Thyroid gland (tissue), 4 donors: ENCODE data around the gene OTUD5. TPM values are rescaled to one million over a fixed set of nuclear protein-coding genes. Genes with fewer than 3 reads are reported as not detected.

ENCODE experiments used
- DNase-seq, 2 donors: peaks; one replicate each; pipeline ENCODE4 v3.0.0-alpha.2; 2019
- H3K27ac ChIP-seq, 3 donors: fragments of 200-600 bp; sonication (generic); 1 replicate in 2 of 3; 2 replicates in 1 of 3; pipeline ENCODE4 v1.5.1; 2016 to 2019; ENCODE audit warnings: mild to moderate bottlenecking in 1 of 3, moderate library complexity in 1 of 3
- H3K27me3 ChIP-seq: fragments of 200-600 bp; sonication (generic); one replicate; pipeline ENCODE4 v1.5.1; 2019
- H3K36me3 ChIP-seq, 2 donors: fragments of 200-600 bp; sonication (generic); one replicate each; pipeline ENCODE4 v1.5.1; 2016 to 2019
- H3K4me1 ChIP-seq, 2 donors: fragments of 200-600 bp; sonication (generic); one replicate each; pipeline ENCODE4 v1.5.1; 2017 to 2019
- H3K4me3 ChIP-seq, 3 donors: fragments of 200-600 bp; sonication (generic); replicated peaks in 1 of 3; 1 replicate in 2 of 3; 2 replicates in 1 of 3; pipeline ENCODE4 v1.5.1; 2016; ENCODE audit warnings: mild to moderate bottlenecking in 1 of 3
- H3K9me3 ChIP-seq: fragments of 200-600 bp; sonication (generic); one replicate; pipeline ENCODE4 v1.5.1; 2017
- CTCF ChIP-seq, 6 experiments: fragments of 200-600 bp in 3 of 6; fragments of 450-650 bp in 3 of 6; sonication (generic) in 3 of 6; IDR thresholded peaks; one replicate each; pipeline ENCODE4 v1.5.1; 2016 to 2019; ENCODE audit warnings: antibody characterized with exemption in 6 of 6, mild to moderate bottlenecking in 2 of 6, inconsistent platforms in 1 of 6, moderate library complexity in 1 of 6
- POLR2A ChIP-seq, 2 donors: fragments of 450-650 bp; IDR thresholded peaks; one replicate each; pipeline ENCODE4 v1.6.1; 2017; ENCODE audit warnings: antibody characterized with exemption in 2 of 2, mild to moderate bottlenecking in 2 of 2, moderate library complexity in 1 of 2
- WGBS, 2 donors: methylation state at CpG; one replicate each; pipeline ENCODE4 v1.1.5; 2017; 5-methylcytosine and 5-hydroxymethylcytosine counted together
- intact Hi-C: fragments of 100-400 bp; cut with DNase I; formaldehyde crosslinking; loops from one replicate; pipeline ENCODE4 v1.15.1; 2023
- total RNA-seq, 4 donors: library from RNA; depleted of rRNA; stranded (reverse); fragments of >200 nt; gene quantifications; one replicate each; pipeline ENCODE4 v1.2.3, GENCODE V29; 2016

The OTUD5 gene
- total RNA-seq, 4 donors from 2014 or later: 33.9 to 52.4 (median 43.3) TPM

DNA sequence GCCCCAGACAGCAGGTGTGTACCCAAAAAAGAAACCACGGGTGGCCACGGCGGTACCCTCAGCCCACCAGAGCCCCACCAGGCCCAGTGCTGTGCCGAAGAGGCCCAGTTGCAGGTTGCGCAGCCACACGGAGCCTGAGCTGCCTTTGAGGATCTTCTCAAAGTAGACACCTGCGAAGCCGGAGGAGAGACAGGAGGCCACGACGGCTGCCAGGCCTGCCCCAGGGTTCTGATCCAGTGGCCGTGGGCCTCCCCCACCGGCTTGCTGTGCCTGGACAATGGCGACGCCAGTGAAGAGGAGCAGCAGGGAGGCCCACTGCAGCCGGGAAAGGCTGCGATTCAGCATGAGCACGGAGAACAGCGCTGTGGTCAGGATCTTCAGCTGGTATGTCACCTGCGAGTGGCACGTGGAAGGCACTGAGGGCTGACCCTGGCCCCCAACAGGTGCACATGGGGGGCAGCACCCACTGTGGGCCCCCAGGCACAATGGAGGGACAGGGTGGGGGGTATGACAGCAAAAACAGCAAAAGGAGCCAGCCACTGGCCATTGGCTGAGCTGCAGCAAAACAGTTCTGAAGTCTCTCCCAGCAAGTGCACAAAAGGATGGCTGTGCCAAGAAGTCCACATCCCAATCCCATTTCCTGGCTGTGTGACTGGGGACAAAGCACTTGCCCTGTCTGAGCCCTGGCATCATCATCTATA lies 52.2 kb downstream of the OTUD5 start:
- no peak for DNase-seq
- Histone ChIP-seq H3K4me3 (no peak overlapping the region), H3K27me3 (no peaks in the 10 kb centered on the region), H3K9me3 (no peaks in the 10 kb centered on the region), H3K27ac (no peak overlapping the region), H3K4me1 (no peaks in the 10 kb centered on the region), H3K36me3 (peaks cover 0 to 9% of the 10 kb centered on the region in 2 donors)
- 93% methylated on average over 9 of the region's 20 CpGs; no CpG with 5 or more reads in 1 of the 2 donors for WGBS, 2 donors
- TF ChIP-seq CTCF (IDR thresholded peaks at IDR 0.05) (no peak), POLR2A (IDR thresholded peaks at IDR 0.05) (no peak)
- intact Hi-C loops: no loop called here

GRCh38 chrX:48904626-48905025 lies 52.8 kb downstream of the OTUD5 start:
- no peaks in the 10 kb centered on the region for H3K27me3 ChIP-seq
- no peaks in the 10 kb centered on the region for H3K9me3 ChIP-seq
- H3K36me3 ChIP-seq: peaks cover 0 to 9% of the 10 kb centered on the region in 2 donors
- TF ChIP-seq CTCF (IDR thresholded peaks at IDR 0.05) (no peak), POLR2A (IDR thresholded peaks at IDR 0.05) (no peak)
- intact Hi-C loops: no loop called here
- WGBS, 2 donors: 88 to 91% methylated on average over 3 to 9 of the region's 14 CpGs
- H3K4me3 ChIP-seq: no peak overlapping the region
- H3K27ac ChIP-seq: no peak overlapping the region
- DNase-seq: no peak
- H3K4me1 ChIP-seq: no peaks in the 10 kb centered on the region

DNA sequence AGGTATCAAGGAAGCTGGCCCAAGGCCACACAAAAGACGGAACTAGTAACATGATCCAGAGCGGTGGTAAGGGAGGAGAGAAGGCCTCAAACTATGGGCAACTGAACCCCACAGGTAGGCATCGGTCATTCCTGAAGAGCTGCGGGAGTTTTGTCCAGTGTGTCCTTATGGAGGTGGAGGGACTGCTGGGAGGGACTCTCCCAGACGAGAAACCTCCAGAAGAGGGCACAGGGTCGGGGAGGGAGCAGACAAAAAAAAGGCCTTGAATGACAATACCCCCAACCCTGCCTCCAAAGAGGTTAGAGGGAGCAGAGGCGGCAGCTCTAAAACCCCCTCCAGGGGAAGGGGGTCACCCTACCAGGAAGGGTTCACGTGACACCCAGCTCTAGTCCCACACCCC lies 53.2 kb downstream of the OTUD5 start:
- Histone ChIP-seq H3K4me1 (no peaks in the 10 kb centered on the region), H3K27ac (no peak overlapping the region), H3K27me3 (no peaks in the 10 kb centered on the region), H3K36me3 (peaks cover 0 to 9% of the 10 kb centered on the region in 2 donors), H3K4me3 (no peak overlapping the region), H3K9me3 (no peaks in the 10 kb centered on the region)
- DNase-seq: no peak
- 83 to 92% methylated on average over 7 to 8 of the region's 8 CpGs for WGBS, 2 donors
- intact Hi-C loops: no loop called here
- TF ChIP-seq CTCF (IDR thresholded peaks at IDR 0.05): no peak
- TF ChIP-seq POLR2A (IDR thresholded peaks at IDR 0.05): no peak

DNA sequence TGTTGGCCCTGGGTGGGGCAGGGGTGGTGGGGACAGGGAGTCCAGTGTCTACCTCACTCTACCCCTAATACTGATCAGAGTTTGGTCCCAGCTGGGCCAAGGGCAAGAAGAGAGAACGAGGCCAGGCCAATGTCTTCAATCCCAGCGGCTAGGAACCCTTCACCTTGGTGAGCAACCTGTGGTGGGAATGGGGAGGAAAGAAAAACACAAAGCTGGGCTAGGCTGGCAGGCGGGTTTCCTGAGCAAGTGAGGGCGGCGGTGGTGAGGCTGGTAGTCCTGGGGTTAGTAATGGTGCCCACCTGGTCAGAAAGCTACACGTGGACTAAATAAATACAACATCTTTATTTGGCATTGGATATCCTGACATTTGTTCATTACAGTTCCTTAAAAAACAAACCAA lies 54.1 kb downstream of the OTUD5 start:
- intact Hi-C loops: no loop called here
- 84 to 97% methylated on average over 5 to 6 of the region's 6 CpGs for WGBS, 2 donors
- H3K9me3 ChIP-seq: no peaks in the 10 kb centered on the region
- TF ChIP-seq CTCF (IDR thresholded peaks at IDR 0.05): no peak
- no peak for TF ChIP-seq POLR2A (IDR thresholded peaks at IDR 0.05)
- H3K4me1 ChIP-seq: no peaks in the 10 kb centered on the region
- no peak for DNase-seq
- peaks cover 0 to 9% of the 10 kb centered on the region in 2 donors for H3K36me3 ChIP-seq
- H3K4me3 ChIP-seq: no peak overlapping the region
- no peaks in the 10 kb centered on the region for H3K27me3 ChIP-seq
- H3K27ac ChIP-seq: no peak overlapping the region

DNA sequence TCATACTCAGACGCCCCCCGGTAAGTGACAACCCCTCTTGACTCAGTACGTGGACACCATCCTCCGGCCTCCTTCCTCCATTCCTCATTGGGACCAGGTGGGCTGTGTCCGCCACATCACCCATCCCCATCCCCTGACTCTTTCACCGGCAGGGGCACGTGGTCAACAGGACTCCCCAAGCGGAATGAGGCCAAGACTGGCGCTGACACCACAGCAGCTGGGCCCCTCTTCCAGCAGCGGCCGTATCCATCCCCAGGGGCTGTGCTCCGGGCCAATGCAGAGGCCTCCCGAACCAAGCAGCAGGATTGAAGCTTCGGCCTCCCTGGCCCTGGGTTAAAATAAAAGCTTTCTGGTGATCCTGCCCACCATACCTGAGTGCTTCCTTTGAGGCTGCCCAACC lies 54.6 kb downstream of the OTUD5 start:
- TF ChIP-seq POLR2A (IDR thresholded peaks at IDR 0.05) (no peak), CTCF (IDR thresholded peaks at IDR 0.05) (no peak)
- 90 to 98% methylated on average over 6 to 9 of the region's 14 CpGs for WGBS, 2 donors
- H3K9me3 ChIP-seq: no peaks in the 10 kb centered on the region
- DNase-seq: no peak
- H3K27me3 ChIP-seq: no peaks in the 10 kb centered on the region
- intact Hi-C loops: no loop called here
- no peak overlapping the region for H3K4me3 ChIP-seq
- peaks cover 0 to 9% of the 10 kb centered on the region in 2 donors for H3K36me3 ChIP-seq
- H3K27ac ChIP-seq: no peak overlapping the region
- H3K4me1 ChIP-seq: no peaks in the 10 kb centered on the region
